ENCODE measurements around the gene HNF4A. TPM values are rescaled to one million over a fixed set of nuclear protein-coding genes. Genes with fewer than 3 reads are reported as not detected.
A peak's percentile ranks its signal among the peaks of the same experiment; 100 is the strongest.

HNF4A gene
- total and polyA plus RNA-seq, 2 of the 13 experiments (the other 11 are each of a cell fraction or from before 2014, with no cell fraction given) = 80.9 to 169 TPM

GRCh38 chr20:44414808-44415207, 59.3 kb downstream of the HNF4A start (continued):
- TF ChIP-seq ZNF350 (CRISPR knock-in tag; IDR thresholded peaks at IDR 0.05; ENCODE audit: borderline replicate concordance, low read depth) = no peak
- no peak for TF ChIP-seq THAP11 (CRISPR knock-in tag; IDR thresholded peaks at IDR 0.05)
- TF ChIP-seq IKZF5 (CRISPR knock-in tag; IDR thresholded peaks at IDR 0.05) = peak; percentile 62; the same call in 1 of the 2 replicates
- TF ChIP-seq KDM1A (CRISPR knock-in tag; IDR thresholded peaks at IDR 0.05) = peak; percentile 88
- no peak for TF ChIP-seq MEIS2 (CRISPR knock-in tag; IDR thresholded peaks at IDR 0.05)
- no peak for TF ChIP-seq TRIM22 (IDR thresholded peaks at IDR 0.05)
- no peak for TF ChIP-seq TEAD2 (CRISPR knock-in tag; IDR thresholded peaks at IDR 0.05)
- TF ChIP-seq ZNF605 (CRISPR knock-in tag; IDR thresholded peaks at IDR 0.05) = no peak
- 0 out of 2 replicates have a peak, but pooled peaks have one; percentile 52 for TF ChIP-seq ZNF792 (CRISPR knock-in tag; IDR thresholded peaks at IDR 0.05)
- no peak for TF ChIP-seq GZF1 (CRISPR knock-in tag; IDR thresholded peaks at IDR 0.05)
- TF ChIP-seq NCOA1 (CRISPR knock-in tag; IDR thresholded peaks at IDR 0.05) = 0 out of 2 replicates have a peak, but pooled peaks have one; percentile 37
- no peak for TF ChIP-seq BHLHE40 (IDR thresholded peaks at IDR 0.05; ENCODE audit: low read length)
- TF ChIP-seq ZNF784 (CRISPR knock-in tag; IDR thresholded peaks at IDR 0.05; ENCODE audit: borderline replicate concordance) = peak; percentile 97
- no peak for TF ChIP-seq SALL2 (CRISPR knock-in tag; IDR thresholded peaks at IDR 0.05)
- no peak for TF ChIP-seq DR1 (CRISPR knock-in tag; IDR thresholded peaks at IDR 0.05)
- no peak for TF ChIP-seq HMGA1 (CRISPR knock-in tag; conservative IDR thresholded peaks at IDR 0.05)
- no peak for TF ChIP-seq NFIC (IDR thresholded peaks at IDR 0.05; ENCODE audit: low read length)
- TF ChIP-seq KLF13 (CRISPR knock-in tag; IDR thresholded peaks at IDR 0.05) = no peak
- TF ChIP-seq ZNF3 (CRISPR knock-in tag; IDR thresholded peaks at IDR 0.05) = no peak
- no peak for TF ChIP-seq BCL3 (CRISPR knock-in tag; IDR thresholded peaks at IDR 0.05)
- TF ChIP-seq HINFP (CRISPR knock-in tag; IDR thresholded peaks at IDR 0.05; ENCODE audit: low read depth) = no peak
- no peak for TF ChIP-seq MTF2 (CRISPR knock-in tag; IDR thresholded peaks at IDR 0.05; ENCODE audit: borderline replicate concordance)
- TF ChIP-seq ZNF383 (CRISPR knock-in tag; IDR thresholded peaks at IDR 0.05; ENCODE audit: borderline replicate concordance) = no peak
- TF ChIP-seq KDM5B (CRISPR knock-in tag; IDR thresholded peaks at IDR 0.05; ENCODE audit: borderline replicate concordance) = no peak
- TF ChIP-seq MED1 (CRISPR knock-in tag; IDR thresholded peaks at IDR 0.05) = peak; percentile 81
- TF ChIP-seq SP1 (IDR thresholded peaks at IDR 0.05) = no peak
- TF ChIP-seq SP1 (CRISPR knock-in tag; IDR thresholded peaks at IDR 0.05) = no peak
